ENCODE data around the gene SMIM36. TPM values are rescaled to one million over a fixed set of nuclear protein-coding genes. Genes with fewer than 3 reads are reported as not detected.

Gene SMIM36
- total and polyA plus RNA-seq, 2 experiments from 2014 or later, result not detected

- no peak for TF ChIP-seq ZNF462 (CRISPR knock-in tag; IDR thresholded peaks at IDR 0.05)
Observed at GRCh38 chr17:55413825-55414489, 97.3 kb downstream of the SMIM36 start (continued).

GRCh38 chr17:55411463-55411855 is 99.8 kb downstream of the SMIM36 start:
- Histone ChIP-seq H3K4me1 (ENCODE audit: insufficient read depth) (no peaks in the 10 kb centered on the region), H2AFZ (no peak overlapping the region), H4K20me1 (replicated peaks; ENCODE audit: insufficient read depth) (peaks cover 14% of the 10 kb centered on the region), H3K4me2 (no peak overlapping the region), H3F3A (replicated peaks; ENCODE audit: low read depth) (no peaks in the 10 kb centered on the region), H3K36me3 (ENCODE audit: insufficient read depth) (peaks cover 37% of the 10 kb centered on the region), H3K27me3 (ENCODE audit: insufficient read depth) (no peaks in the 10 kb centered on the region), H3K4me3 (no peak overlapping the region), H3K27ac (ENCODE audit: low read depth) (no peak overlapping the region), H3K79me2 (replicated peaks; ENCODE audit: insufficient read depth) (peaks cover 25% of the 10 kb centered on the region), H3K9me2 (ENCODE audit: insufficient read depth) (no peaks in the 10 kb centered on the region)
- H3K4me3 Mint-ChIP-seq, result no peak overlapping the region
- ATAC-seq, result no peak
- no peak for DNase-seq (ENCODE audit: low spot score)
- peaks cover 3% of the 10 kb centered on the region; the same call in 2 of the 3 replicates for H3K4me1 Mint-ChIP-seq
- H3K27ac Mint-ChIP-seq, result no peak overlapping the region
- no peaks in the 10 kb centered on the region for H3K27me3 Mint-ChIP-seq (ENCODE audit: insufficient read depth, low read depth, poor library complexity)
- H3K36me3 Mint-ChIP-seq (ENCODE audit: low read depth), result peaks cover 59% of the 10 kb centered on the region
- no peaks in the 10 kb centered on the region for H3K9me3 Mint-ChIP-seq
- TF ChIP-seq STAT1 (IDR thresholded peaks at IDR 0.05; ENCODE audit: unreplicated experiment), result no peak
- no peak for TF ChIP-seq EZH2phosphoT487 (IDR thresholded peaks at IDR 0.05; ENCODE audit: unreplicated experiment)
- TF ChIP-seq JUNB (IDR thresholded peaks at IDR 0.05; ENCODE audit: unreplicated experiment), result no peak
- TF ChIP-seq NANOG (IDR thresholded peaks at IDR 0.05; ENCODE audit: borderline replicate concordance), result no peak
- TF ChIP-seq ZNF462 (CRISPR knock-in tag; IDR thresholded peaks at IDR 0.05), result no peak
